Camera-type eye (tissue), 1 donor: ENCODE results near the gene TMPRSS11A. TPM values are rescaled to one million over a fixed set of nuclear protein-coding genes. Genes with fewer than 3 reads are reported as not detected.

Source experiments
- total RNA-seq: library from RNA; depleted of rRNA; stranded (reverse); fragments of >200 nt; gene quantifications from one replicate; pipeline ENCODE4 v1.2.3, GENCODE V29; 2014

Gene TMPRSS11A, protein sequence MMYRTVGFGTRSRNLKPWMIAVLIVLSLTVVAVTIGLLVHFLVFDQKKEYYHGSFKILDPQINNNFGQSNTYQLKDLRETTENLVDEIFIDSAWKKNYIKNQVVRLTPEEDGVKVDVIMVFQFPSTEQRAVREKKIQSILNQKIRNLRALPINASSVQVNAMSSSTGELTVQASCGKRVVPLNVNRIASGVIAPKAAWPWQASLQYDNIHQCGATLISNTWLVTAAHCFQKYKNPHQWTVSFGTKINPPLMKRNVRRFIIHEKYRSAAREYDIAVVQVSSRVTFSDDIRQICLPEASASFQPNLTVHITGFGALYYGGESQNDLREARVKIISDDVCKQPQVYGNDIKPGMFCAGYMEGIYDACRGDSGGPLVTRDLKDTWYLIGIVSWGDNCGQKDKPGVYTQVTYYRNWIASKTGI
- total RNA-seq = 0.33 TPM

DNA sequence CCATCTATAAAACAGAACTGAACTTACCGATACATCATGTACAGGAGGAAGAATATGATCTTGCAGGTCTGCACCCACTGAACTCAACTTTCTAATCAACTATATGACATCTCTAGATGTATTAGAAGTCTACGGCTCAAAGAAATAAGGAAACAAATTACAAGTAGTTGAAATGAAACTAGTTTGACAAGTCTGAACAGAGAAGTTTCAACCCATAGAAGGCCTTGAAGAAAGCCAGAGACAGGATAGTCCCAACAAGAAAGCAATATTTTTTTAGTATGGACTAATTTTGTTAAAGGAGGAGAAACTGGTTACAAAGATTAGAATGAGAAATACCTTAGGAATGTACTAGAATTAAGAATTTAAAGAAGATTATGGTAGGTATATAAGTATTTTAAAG, at the start of gene TMPRSS11A:
TMPRSS11A (minus strand) TSS at position 138 of the 400 bp plus-strand sequence; CDS start at position 38, 100 bp downstream.

DNA sequence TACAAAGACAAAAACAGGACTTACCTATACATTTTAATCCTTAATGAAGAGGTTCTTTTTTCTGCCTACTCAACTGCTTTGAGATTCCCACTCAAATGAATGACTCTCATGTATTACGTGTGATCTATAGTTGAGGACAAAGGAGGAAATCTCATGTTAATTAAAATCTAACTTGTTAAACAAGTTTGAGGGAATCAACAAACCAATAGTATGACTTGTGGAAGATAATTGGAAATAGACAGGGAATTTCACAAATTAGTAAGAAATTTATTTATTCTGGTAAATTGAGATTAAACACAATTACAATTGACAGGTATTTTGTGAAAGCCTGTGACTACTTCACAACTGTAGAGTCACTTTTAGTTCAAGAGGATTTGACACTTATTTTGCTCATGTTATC, 79.4 kb downstream of the TMPRSS11A start, which contains the start of gene TMPRSS11D:
TMPRSS11D (minus strand) TSS at position 101 of the 400 bp plus-strand sequence; CDS start at position 32, 69 bp downstream.

Other genes with a start within 250 kb of the TMPRSS11A start
- 0.22 TPM for gene GNRHR, start 209.1 kb downstream of the TMPRSS11A start, total RNA-seq
- 0.71 TPM for gene TMPRSS11D, start 79.5 kb downstream of the TMPRSS11A start, total RNA-seq
- gene TMPRSS11F, start 166.4 kb upstream of the TMPRSS11A start, total RNA-seq = not detected